Measurements from ENCODE around the gene FBXO2.

Gene FBXO2

GRCh38 chr1:11668516-11668915, 14.3 kb upstream of the FBXO2 start:
- H3K4me3 ChIP-seq (ENCODE audit: low read depth in 1 of 2, low read length in 2 of 2): no peak overlapping the region
- no peaks in the 10 kb centered on the region for H3K9me3 ChIP-seq (ENCODE audit: insufficient read depth, low read length, severe bottlenecking)
- peaks cover 3% of the 10 kb centered on the region for H3K27me3 ChIP-seq (ENCODE audit: insufficient read depth, low read length, poor library complexity)
- peaks cover 21% of the 10 kb centered on the region for H4K20me1 ChIP-seq (ENCODE audit: insufficient read depth, low read length)
- ATAC-seq (ENCODE audit: insufficient read depth, low read depth) (no peak), DNase-seq (no peak)
- H2AFZ ChIP-seq (ENCODE audit: low read depth, low read length): no peak overlapping the region
- no peak overlapping the region for H3K4me2 ChIP-seq (ENCODE audit: insufficient read depth, low read length)
- H3K4me1 ChIP-seq (ENCODE audit: insufficient read depth, low read length): peaks cover 13% of the 10 kb centered on the region
- H3K79me2 ChIP-seq (ENCODE audit: insufficient read depth, low read length): no peaks in the 10 kb centered on the region
- H3K27ac ChIP-seq (ENCODE audit: low read length): no peak overlapping the region
- no peak overlapping the region for H3K9ac ChIP-seq (ENCODE audit: low read depth, low read length)
- peaks cover 29% of the 10 kb centered on the region for H3K36me3 ChIP-seq (ENCODE audit: insufficient read depth, low read length)
- TF ChIP-seq EZH2 (IDR thresholded peaks at IDR 0.05; ENCODE audit: borderline replicate concordance, low read depth, low read length, severe bottlenecking) (no peak), CTCF (IDR thresholded peaks at IDR 0.05; ENCODE audit: borderline replicate concordance, extremely low read depth, low read length, poor library complexity, severe bottlenecking) (no peak)

- Histone ChIP-seq H3K36me3 (ENCODE audit: insufficient read depth, low read length) (peaks cover 5% of the 10 kb centered on the region), H3K9ac (ENCODE audit: low read depth, low read length) (peak overlapping the region; percentile 63), H3K79me2 (ENCODE audit: insufficient read depth, low read length) (no peaks in the 10 kb centered on the region), H2AFZ (ENCODE audit: low read depth, low read length) (peak overlapping the region; percentile 56), H3K9me3 (ENCODE audit: insufficient read depth, low read length, severe bottlenecking) (no peaks in the 10 kb centered on the region), H3K27ac (ENCODE audit: low read length) (no peak overlapping the region), H4K20me1 (ENCODE audit: insufficient read depth, low read length) (peaks cover 5% of the 10 kb centered on the region), H3K27me3 (ENCODE audit: insufficient read depth, low read length, poor library complexity) (peaks cover 9% of the 10 kb centered on the region), H3K4me1 (ENCODE audit: insufficient read depth, low read length) (peaks cover 13% of the 10 kb centered on the region), H3K4me3 (ENCODE audit: low read depth in 1 of 2, low read length in 2 of 2) (peak overlapping the region; percentile 29 to 52; a peak in 3 of 4 replicates), H3K4me2 (ENCODE audit: insufficient read depth, low read length) (peak overlapping the region; percentile 66)
- TF ChIP-seq EZH2 (IDR thresholded peaks at IDR 0.05; ENCODE audit: borderline replicate concordance, low read depth, low read length, severe bottlenecking): no peak
- no peak for TF ChIP-seq CTCF (IDR thresholded peaks at IDR 0.05; ENCODE audit: borderline replicate concordance, extremely low read depth, low read length, poor library complexity, severe bottlenecking)
- DNase-seq (peak; percentile 71), ATAC-seq (ENCODE audit: insufficient read depth, low read depth) (peak; percentile 77)
These were observed 10.3 kb upstream of the FBXO2 start for GRCh38 chr1:11664336-11665065.

- Histone ChIP-seq H3K4me2 (ENCODE audit: insufficient read depth, low read length) (no peak overlapping the region), H3K27ac (ENCODE audit: low read length) (no peak overlapping the region), H3K9ac (ENCODE audit: low read depth, low read length) (no peak overlapping the region), H3K27me3 (ENCODE audit: insufficient read depth, low read length, poor library complexity) (peaks cover 9% of the 10 kb centered on the region), H3K4me1 (ENCODE audit: insufficient read depth, low read length) (peaks cover 13% of the 10 kb centered on the region), H3K36me3 (ENCODE audit: insufficient read depth, low read length) (no peaks in the 10 kb centered on the region), H3K4me3 (ENCODE audit: low read depth in 1 of 2, low read length in 2 of 2) (no peak overlapping the region), H3K79me2 (ENCODE audit: insufficient read depth, low read length) (no peaks in the 10 kb centered on the region), H4K20me1 (ENCODE audit: insufficient read depth, low read length) (peaks cover 5% of the 10 kb centered on the region), H2AFZ (ENCODE audit: low read depth, low read length) (no peak overlapping the region), H3K9me3 (ENCODE audit: insufficient read depth, low read length, severe bottlenecking) (no peaks in the 10 kb centered on the region)
- TF ChIP-seq CTCF (IDR thresholded peaks at IDR 0.05; ENCODE audit: borderline replicate concordance, extremely low read depth, low read length, poor library complexity, severe bottlenecking): no peak
- TF ChIP-seq EZH2 (IDR thresholded peaks at IDR 0.05; ENCODE audit: borderline replicate concordance, low read depth, low read length, severe bottlenecking): no peak
- no peak for DNase-seq
- ATAC-seq (ENCODE audit: insufficient read depth, low read depth): no peak
These were observed 6.9 kb upstream of the FBXO2 start for GRCh38 chr1:11661103-11661502.
